NCI-H446 (cell line): Measurements from ENCODE around the gene PRDM1.

Source experiments
- DNase-seq, 2 experiments: peaks; one replicate each; lab custom pipeline; 2025; lab: John Stamatoyannopoulos, UW

The PRDM1 gene

GRCh38 chr6:106085984-106086813, at the start of gene PRDM1:
PRDM1 (plus strand) TSS chr6:106086336; CDS start chr6:106086554, 218 bp downstream.
- DNase-seq, result no peak

- no peak for DNase-seq
These were observed 49.1 kb upstream of the PRDM1 start for GRCh38 chr6:106037060-106037459.

DNA sequence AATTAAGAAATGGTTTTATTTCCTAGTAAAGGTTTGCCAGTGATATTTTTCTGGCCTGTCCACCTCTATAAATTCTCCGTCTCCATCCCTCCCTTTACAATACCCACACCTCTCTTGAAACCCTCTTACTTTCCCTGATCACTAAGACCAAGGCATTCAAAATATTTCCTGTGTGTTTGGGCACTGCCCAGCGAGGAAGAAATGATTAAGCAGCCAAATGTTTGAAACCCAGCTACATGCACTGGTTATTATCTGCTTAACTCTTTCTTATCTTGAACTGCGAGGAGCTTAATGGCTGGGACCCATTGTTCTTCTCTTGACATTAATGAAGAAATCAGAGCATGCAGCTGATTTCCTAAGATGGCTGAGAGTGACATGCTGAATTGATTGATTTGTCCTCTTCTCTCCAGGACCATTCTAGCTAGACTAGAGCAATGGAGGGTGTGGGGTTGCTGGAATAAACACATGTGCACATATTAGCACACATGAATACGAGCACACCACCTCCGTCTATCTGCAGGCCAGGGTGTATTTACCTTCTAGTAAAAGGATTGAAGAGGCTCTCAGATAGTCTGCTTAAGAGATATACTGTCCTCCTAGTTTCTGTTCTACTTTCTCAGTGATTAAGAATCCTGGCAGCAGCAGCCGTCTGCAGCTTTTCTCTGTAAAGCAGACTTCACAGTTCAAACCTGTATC, 46.1 kb upstream of the PRDM1 start:
- no peak for DNase-seq

- DNase-seq, result no peak
These were observed 42.0 kb upstream of the PRDM1 start for GRCh38 chr6:106044151-106044550.

- no peak for DNase-seq
These were observed 41.1 kb upstream of the PRDM1 start for GRCh38 chr6:106045077-106045476.

DNA sequence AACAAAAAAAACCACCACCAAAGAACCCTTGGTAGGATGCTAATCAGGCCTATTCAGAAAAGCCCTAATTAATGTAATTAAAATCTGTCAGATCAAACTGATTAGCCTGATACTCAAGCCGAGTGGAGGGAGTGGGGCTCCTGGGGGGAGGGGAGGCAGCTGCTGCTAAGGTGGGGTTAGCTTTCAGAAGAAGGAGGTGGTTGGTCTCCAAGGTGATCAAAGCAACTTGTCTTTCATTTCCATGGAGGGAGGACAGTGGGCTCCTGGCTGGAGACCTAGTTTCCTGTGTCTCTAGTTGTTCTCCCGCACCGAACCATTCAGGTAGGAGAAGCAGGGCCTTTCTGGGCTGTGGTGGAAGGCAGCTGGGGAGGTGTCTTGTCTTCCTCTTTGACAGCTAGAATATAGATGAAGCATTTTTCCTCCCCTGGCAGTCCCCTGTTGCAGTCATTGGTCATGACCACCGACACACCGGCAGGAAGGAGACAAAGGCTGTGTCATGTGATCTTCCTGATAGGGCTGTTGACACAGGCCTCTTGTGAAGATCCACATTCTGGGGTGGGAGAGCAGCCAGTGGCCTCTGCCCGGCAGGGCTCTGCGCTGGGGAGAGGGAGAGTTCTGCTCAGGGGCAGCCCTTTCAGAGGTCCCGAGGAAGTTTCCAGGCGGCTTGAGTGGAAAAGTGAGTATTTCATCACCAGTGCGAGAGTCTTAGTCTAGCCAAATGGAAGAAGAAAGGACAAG, 39.9 kb upstream of the PRDM1 start:
- DNase-seq, result no peak

DNA sequence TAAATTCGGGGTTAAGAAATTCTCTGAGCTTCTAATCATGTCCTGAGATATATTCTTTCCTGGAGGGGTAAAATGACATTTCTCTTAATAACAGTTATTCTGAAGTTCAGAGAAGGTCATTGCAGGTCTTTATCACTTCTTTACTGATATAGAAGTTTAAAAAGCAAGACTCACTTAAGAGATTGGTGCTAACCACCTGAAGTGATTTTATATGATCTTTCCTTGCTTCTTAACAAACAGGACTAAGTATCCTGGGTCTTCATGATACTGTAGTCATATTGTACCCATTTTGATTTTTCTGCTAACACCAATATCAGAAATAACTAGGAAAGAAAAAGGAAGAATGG, 39.3 kb upstream of the PRDM1 start:
- DNase-seq, result no peak

- no peak for DNase-seq
These were observed 37.8 kb upstream of the PRDM1 start for GRCh38 chr6:106048336-106048735.

DNA sequence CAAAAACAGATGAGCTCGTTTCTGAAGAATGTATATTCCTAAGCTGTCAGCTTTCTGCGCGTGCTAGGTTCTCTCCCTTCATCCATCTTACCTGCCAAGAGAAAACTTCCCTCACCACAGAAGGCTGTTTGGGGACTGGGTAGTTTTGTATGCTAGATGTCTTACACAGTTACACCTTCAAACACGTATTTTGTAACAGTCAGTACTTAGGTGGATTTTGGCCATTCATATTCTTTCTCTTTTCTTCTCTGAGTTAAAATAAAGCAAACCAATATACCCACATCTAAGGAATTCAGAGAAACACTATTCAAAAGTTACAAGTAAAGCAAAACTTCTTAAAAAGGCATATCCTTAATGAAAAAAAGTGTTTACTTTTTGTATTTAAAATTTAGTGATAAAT, 35.6 kb upstream of the PRDM1 start:
- no peak for DNase-seq

DNA sequence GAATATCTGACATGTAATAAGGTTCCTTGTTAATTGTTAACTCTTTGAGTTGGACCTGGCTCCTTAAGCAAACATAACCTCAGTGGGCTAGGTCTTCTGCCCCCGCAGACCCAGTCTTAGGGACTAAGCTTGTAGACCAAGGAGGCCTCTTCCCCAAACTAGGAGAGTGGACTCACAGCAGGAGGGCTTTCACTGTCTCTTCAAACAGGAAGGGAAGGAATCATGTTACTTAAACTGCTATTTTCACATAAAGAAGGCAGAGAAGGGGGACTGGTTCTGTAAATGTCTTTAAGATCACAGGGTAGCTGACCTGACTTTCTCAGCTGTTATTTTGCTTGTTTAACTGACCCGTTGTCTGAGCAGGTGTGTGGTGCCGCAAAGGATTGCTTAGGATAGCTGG, 34.9 kb upstream of the PRDM1 start:
- DNase-seq, result no peak

- DNase-seq, result no peak
These were observed 32.5 kb upstream of the PRDM1 start for GRCh38 chr6:106053484-106054205.

GRCh38 chr6:106055489-106055888, 30.6 kb upstream of the PRDM1 start:
- no peak for DNase-seq

GRCh38 chr6:106056060-106056745, 29.9 kb upstream of the PRDM1 start:
- no peak for DNase-seq

- DNase-seq, result no peak
These were observed 29.3 kb upstream of the PRDM1 start for GRCh38 chr6:106056746-106057390.

- no peak for DNase-seq
These were observed 26.8 kb upstream of the PRDM1 start for GRCh38 chr6:106059331-106059730.

- no peak for DNase-seq
These were observed 26.0 kb upstream of the PRDM1 start for GRCh38 chr6:106060167-106060566.

GRCh38 chr6:106063448-106063850, 22.7 kb upstream of the PRDM1 start:
- no peak for DNase-seq

DNA sequence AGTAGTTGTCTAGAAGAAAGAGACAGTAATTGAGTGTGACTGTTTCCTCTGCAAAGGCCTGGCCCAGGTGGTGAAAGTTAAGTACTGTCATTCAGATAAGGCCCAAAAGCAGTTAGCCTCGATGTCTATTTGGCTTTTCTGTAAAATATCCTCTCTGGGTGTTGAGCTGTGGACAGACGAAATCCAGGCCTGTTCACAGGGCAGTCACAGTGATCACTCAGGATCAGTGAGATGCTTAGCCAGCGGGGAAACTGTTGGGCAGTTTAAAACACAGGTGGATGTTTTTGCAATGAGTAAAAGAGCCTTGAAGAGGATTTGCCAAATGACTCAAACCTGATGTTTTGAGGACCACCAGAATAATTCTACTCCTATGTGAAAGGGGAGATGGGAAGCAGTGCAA, 22.0 kb upstream of the PRDM1 start:
- DNase-seq, result no peak

GRCh38 chr6:106064756-106065155, 21.4 kb upstream of the PRDM1 start:
- no peak for DNase-seq

- DNase-seq, result no peak
These were observed 19.1 kb upstream of the PRDM1 start for GRCh38 chr6:106066989-106067388.

DNA sequence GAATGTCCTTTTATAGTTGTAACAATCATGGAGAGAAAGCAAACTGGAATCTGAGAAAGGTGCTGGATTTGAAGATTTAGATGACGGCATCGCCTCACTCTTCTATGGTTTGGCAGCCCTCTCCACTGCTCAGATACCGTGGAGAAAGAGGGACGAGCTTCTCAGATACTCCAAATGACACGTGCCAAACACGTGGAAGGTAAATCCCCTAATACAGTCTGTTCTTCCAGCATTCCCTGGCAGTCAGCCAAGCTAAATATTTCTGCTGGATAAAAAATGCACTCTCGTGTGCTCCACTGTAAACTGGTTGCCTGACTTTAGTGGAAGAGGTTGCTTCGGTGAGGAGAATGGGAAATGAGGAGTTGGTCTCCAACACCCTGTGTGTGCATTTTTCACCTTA, 16.7 kb upstream of the PRDM1 start:
- DNase-seq, result peak; percentile 71 to 88
